GM23338 (cell line): ENCODE data around the gene TENM4. TPM values are rescaled to one million over a fixed set of nuclear protein-coding genes. Genes with fewer than 3 reads are reported as not detected.

ENCODE experiments used
- ATAC-seq: fragments of 200-7000 bp; cut with Tn5 transposase; 3 replicates; pipeline ENCODE4 v1.9.1; 2020
- DNase-seq: peaks from one replicate; pipeline ENCODE4 v3.0.0-alpha.2; 2015; ENCODE audit warnings: low spot score
- H2AFZ ChIP-seq: fragments of 200-600 bp; sonication (generic); 2 replicates; pipeline ENCODE4 v1.8.0; 2016; ENCODE audit warnings: antibody characterized with exemption, mild to moderate bottlenecking, moderate library complexity
- H3F3A ChIP-seq: fragments of 200-600 bp; sonication (generic); replicated peaks from 2 replicates; pipeline ENCODE4 v1.8.0; 2017; ENCODE audit warnings: antibody characterized with exemption, mixed run types, low read depth
- H3K27ac ChIP-seq: fragments of 200-600 bp; sonication (generic); 2 replicates; pipeline ENCODE4 v1.6.1; 2016; ENCODE audit warnings: low read depth
- H3K27me3 ChIP-seq: fragments of 200-600 bp; sonication (generic); 2 replicates; pipeline ENCODE4 v1.8.0; 2016; ENCODE audit warnings: mild to moderate bottlenecking, mixed run types, moderate library complexity; ENCODE audit not compliant: insufficient read depth
- H3K36me3 ChIP-seq: fragments of 200-600 bp; sonication (generic); 2 replicates; pipeline ENCODE4 v1.8.0; 2016; ENCODE audit warnings: mild to moderate bottlenecking; ENCODE audit not compliant: insufficient read depth
- H3K4me1 ChIP-seq: fragments of 200-600 bp; sonication (generic); 2 replicates; pipeline ENCODE4 v1.8.0; 2016; ENCODE audit warnings: mild to moderate bottlenecking, moderate library complexity; ENCODE audit not compliant: insufficient read depth
- H3K4me2 ChIP-seq: fragments of 200-600 bp; sonication (generic); 2 replicates; pipeline ENCODE4 v1.7.1; 2017; ENCODE audit warnings: mixed run types
- H3K4me3 ChIP-seq: fragments of 200-600 bp; sonication (generic); 2 replicates; pipeline ENCODE4 v1.6.1; 2016; ENCODE audit warnings: mixed run types
- H3K79me2 ChIP-seq: fragments of 200-600 bp; sonication (generic); replicated peaks from 2 replicates; pipeline ENCODE4 v1.8.0; 2017; ENCODE audit warnings: mild to moderate bottlenecking; ENCODE audit not compliant: insufficient read depth
- H3K9me2 ChIP-seq: fragments of 200-600 bp; sonication (generic); 2 replicates; pipeline ENCODE4 v1.8.0; 2017; ENCODE audit not compliant: insufficient read depth
- H4K20me1 ChIP-seq: fragments of 200-600 bp; sonication (generic); replicated peaks from 2 replicates; pipeline ENCODE4 v1.8.0; 2017; ENCODE audit warnings: mild to moderate bottlenecking; ENCODE audit not compliant: insufficient read depth
- H3K27ac Mint-ChIP-seq: 2 replicates; pipeline ENCODE4 v1.8.0; 2020; ENCODE audit warnings: inconsistent platforms, mild to moderate bottlenecking, moderate library complexity, mixed read lengths
- H3K27me3 Mint-ChIP-seq: 3 replicates; pipeline ENCODE4 v1.8.0; 2022; ENCODE audit warnings: low read depth, mild to moderate bottlenecking, moderate library complexity, mixed read lengths, inconsistent platforms; ENCODE audit not compliant: insufficient read depth, poor library complexity
- H3K36me3 Mint-ChIP-seq: 3 replicates; pipeline ENCODE4 v1.8.0; 2021; ENCODE audit warnings: low read depth, mild to moderate bottlenecking, inconsistent platforms, moderate library complexity, mixed read lengths
- H3K4me1 Mint-ChIP-seq: 3 replicates; pipeline ENCODE4 v1.8.0; 2020; ENCODE audit warnings: mild to moderate bottlenecking, inconsistent platforms, mixed read lengths
- H3K4me3 Mint-ChIP-seq: 3 replicates; pipeline ENCODE4 v1.8.0; 2021; ENCODE audit warnings: moderate library complexity, mild to moderate bottlenecking, inconsistent platforms, mixed read lengths
- H3K9me3 Mint-ChIP-seq: 3 replicates; pipeline ENCODE4 v1.8.0; 2020; ENCODE audit warnings: moderate library complexity, mild to moderate bottlenecking, inconsistent platforms, mixed read lengths
- CREB1 ChIP-seq: fragments of 250-450 bp; sonication (Bioruptor Pico); IDR thresholded peaks from 2 replicates; pipeline ENCODE4 v1.5.0; 2020; ENCODE audit warnings: low read depth, mild to moderate bottlenecking, moderate library complexity
- CTCF ChIP-seq, 2 experiments: fragments of 200-600 bp in 1 of 2; sonication (generic) in 1 of 2; conservative IDR thresholded peaks; 2 replicates each; pipeline versions ENCODE4 v1.5.1 to v1.6.1; 2016 to 2017; ENCODE audit warnings: antibody characterized with exemption in 2 of 2, low read depth in 2 of 2, mild to moderate bottlenecking in 2 of 2, moderate library complexity in 1 of 2
- EZH2 ChIP-seq: fragments of 200-600 bp; sonication (generic); IDR thresholded peaks from one replicate; pipeline ENCODE4 v1.8.0; 2017; ENCODE audit warnings: antibody characterized with exemption, mild to moderate bottlenecking, low read depth; ENCODE audit not compliant: unreplicated experiment
- EZH2phosphoT487 ChIP-seq: fragments of 200-600 bp; sonication (generic); IDR thresholded peaks from one replicate; pipeline ENCODE4 v1.8.1; 2018; ENCODE audit warnings: antibody characterized with exemption; ENCODE audit not compliant: unreplicated experiment
- JUNB ChIP-seq: IDR thresholded peaks from one replicate; pipeline ENCODE4 v1.6.1; 2016; ENCODE audit warnings: antibody characterized with exemption; ENCODE audit not compliant: unreplicated experiment
- NANOG ChIP-seq: IDR thresholded peaks from 2 replicates; pipeline ENCODE4 v1.6.1; 2016; ENCODE audit warnings: antibody characterized with exemption, borderline replicate concordance
- POLR2AphosphoS5 ChIP-seq: IDR thresholded peaks from 2 replicates; pipeline ENCODE4 v1.6.1; 2016; ENCODE audit warnings: antibody characterized with exemption, low read depth
- REST ChIP-seq: IDR thresholded peaks from one replicate; pipeline ENCODE4 v1.6.1; 2018; ENCODE audit warnings: antibody characterized with exemption; ENCODE audit not compliant: unreplicated experiment
- STAT1 ChIP-seq: IDR thresholded peaks from one replicate; pipeline ENCODE4 v1.6.1; 2016; ENCODE audit warnings: antibody characterized with exemption; ENCODE audit not compliant: unreplicated experiment
- ZNF331 ChIP-seq: fragments of 250-450 bp; sonication (Bioruptor Pico); IDR thresholded peaks from 2 replicates; pipeline ENCODE4 v1.5.0; 2020; ENCODE audit warnings: low read depth, mild to moderate bottlenecking, moderate library complexity
- polyA plus RNA-seq: library from polyadenylated mRNA; unstranded; fragments of >200 nt; fragmentation: Nextera tagmentation; extraction: Ambion mirVana; gene quantifications from 2 replicates; pipeline ENCODE4 v1.2.1, GENCODE V29; 2016
- total RNA-seq: library from RNA; depleted of rRNA; stranded (reverse); fragments of >200 nt; shearing (Covaris generic); gene quantifications from 2 replicates; pipeline ENCODE4 v1.2.3, GENCODE V29; 2014

Gene TENM4
- total and polyA plus RNA-seq, 2 experiments from 2014 or later: 7.3 TPM

- Mint-ChIP-seq H3K27me3 (peaks cover under 1% of the 10 kb centered on the region), H3K9me3 (no peaks in the 10 kb centered on the region), H3K27ac (no peak overlapping the region), H3K4me3 (no peak overlapping the region), H3K36me3 (no peaks in the 10 kb centered on the region), H3K4me1 (peaks cover 2% of the 10 kb centered on the region; the same call in 1 of the 3 replicates)
- Histone ChIP-seq H3K27ac (no peak overlapping the region), H3K36me3 (no peaks in the 10 kb centered on the region), H3F3A (no peaks in the 10 kb centered on the region), H2AFZ (no peak overlapping the region), H3K4me1 (no peaks in the 10 kb centered on the region), H3K27me3 (no peaks in the 10 kb centered on the region), H3K4me3 (no peak overlapping the region), H3K9me2 (no peaks in the 10 kb centered on the region), H4K20me1 (no peaks in the 10 kb centered on the region), H3K79me2 (no peaks in the 10 kb centered on the region), H3K4me2 (no peak overlapping the region)
- TF ChIP-seq STAT1: no peak
- TF ChIP-seq EZH2: no peak
- TF ChIP-seq ZNF331 (CRISPR knock-in tag): no peak
- no peak for TF ChIP-seq EZH2phosphoT487
- TF ChIP-seq REST: no peak
- no peak for TF ChIP-seq NANOG
- DNase-seq: no peak
- ATAC-seq: no peak
Observed at GRCh38 chr11:78850078-78850477, 590.8 kb downstream of the TENM4 start.

GRCh38 chr11:78846269-78846668, 594.6 kb downstream of the TENM4 start:
- no peak for TF ChIP-seq REST
- TF ChIP-seq JUNB: no peak
- TF ChIP-seq EZH2phosphoT487: no peak
- TF ChIP-seq EZH2: no peak
- no peak for TF ChIP-seq ZNF331 (CRISPR knock-in tag)
- TF ChIP-seq STAT1: no peak
- no peak for TF ChIP-seq CREB1 (CRISPR knock-in tag)
- TF ChIP-seq POLR2AphosphoS5: no peak
- TF ChIP-seq CTCF (conservative IDR thresholded peaks at IDR 0.05; ENCODE audit: low read depth in 2 of 2): no peak
- no peak overlapping the region for H3K4me3 Mint-ChIP-seq
- Histone ChIP-seq H3F3A (no peaks in the 10 kb centered on the region), H3K4me2 (no peak overlapping the region), H3K9me2 (no peaks in the 10 kb centered on the region), H3K36me3 (no peaks in the 10 kb centered on the region), H3K27me3 (no peaks in the 10 kb centered on the region), H3K79me2 (no peaks in the 10 kb centered on the region), H3K4me3 (no peak overlapping the region), H2AFZ (no peak overlapping the region), H3K27ac (no peak overlapping the region), H3K4me1 (no peaks in the 10 kb centered on the region), H4K20me1 (no peaks in the 10 kb centered on the region)
- H3K36me3 Mint-ChIP-seq: no peaks in the 10 kb centered on the region
- no peak for ATAC-seq
- no peak overlapping the region for H3K27ac Mint-ChIP-seq
- H3K4me1 Mint-ChIP-seq: peaks cover 6% of the 10 kb centered on the region; the same call in 1 of the 3 replicates
- peaks cover 4% of the 10 kb centered on the region for H3K27me3 Mint-ChIP-seq
- no peak for DNase-seq
- no peaks in the 10 kb centered on the region for H3K9me3 Mint-ChIP-seq
